IMR-90 (cell line): ENCODE results near the gene SLC17A5. TPM values are rescaled to one million over a fixed set of nuclear protein-coding genes. Genes with fewer than 3 reads are reported as not detected.

Experiments
- ATAC-seq: fragments of 200-7000 bp; cut with Tn5 transposase; 2 replicates; pipeline ENCODE4 v1.9.1; 2020; ENCODE audit warnings: low read depth, mild to moderate bottlenecking, moderate library complexity
- BruUV-seq: library from RNA; stranded (reverse); fragments of 400-500 nt; replicated peaks from 2 replicates; lab custom pipeline; 2021; lab: Mats Ljungman, UMichigan
- CTCF ChIA-PET: fragments of 300-600 bp; formaldehyde crosslinking; extraction: SDS; loops from one replicate; lab custom pipeline; 2021; ENCODE audit warnings: antibody characterized with exemption; lab: Yijun Ruan, JAX
- POLR2A ChIA-PET: fragments of 300-600 bp; sonication (Branson Sonifier 250); formaldehyde crosslinking; loops from one replicate; lab custom pipeline; 2022; ENCODE audit warnings: antibody characterized with exemption; ENCODE audit not compliant: unreplicated experiment; lab: Charles Lee
- DNase-seq: peaks from one replicate; pipeline ENCODE4 v3.0.0; 2013
- H2AFZ ChIP-seq: replicated peaks from 2 replicates; pipeline ENCODE3; 2013; ENCODE audit warnings: low read length, mild to moderate bottlenecking; ENCODE audit not compliant: poor library complexity
- H2AK5ac ChIP-seq: 2 replicates; pipeline ENCODE4 v1.6.1; 2013; ENCODE audit warnings: low read depth, low read length, inconsistent platforms
- H2AK9ac ChIP-seq: replicated peaks from 2 replicates; pipeline ENCODE3; 2013; ENCODE audit warnings: mild to moderate bottlenecking, low read depth, low read length, moderate library complexity; ENCODE audit not compliant: poor library complexity
- H2BK120ac ChIP-seq: 2 replicates; pipeline ENCODE4 v1.6.1; 2013; ENCODE audit warnings: low read depth, low read length, inconsistent platforms
- H2BK15ac ChIP-seq: 3 replicates; pipeline ENCODE4 v1.6.1; 2013; ENCODE audit warnings: low read depth, low read length, inconsistent platforms
- H2BK20ac ChIP-seq: 2 replicates; pipeline ENCODE4 v1.6.1; 2013; ENCODE audit warnings: low read depth, mild to moderate bottlenecking, inconsistent platforms, low read length, moderate library complexity
- H2BK5ac ChIP-seq: 2 replicates; pipeline ENCODE4 v1.6.1; 2013; ENCODE audit warnings: mild to moderate bottlenecking, low read depth, low read length, inconsistent platforms; ENCODE audit not compliant: poor library complexity, severe bottlenecking
- H3K14ac ChIP-seq: replicated peaks from 2 replicates; pipeline ENCODE4 v1.6.1; 2013; ENCODE audit warnings: low read depth, low read length, inconsistent platforms
- H3K18ac ChIP-seq: 2 replicates; pipeline ENCODE4 v1.6.1; 2013; ENCODE audit warnings: low read depth, low read length, control low read depth
- H3K23ac ChIP-seq: 2 replicates; pipeline ENCODE4 v1.6.1; 2013; ENCODE audit warnings: low read depth, low read length, inconsistent platforms
- H3K27ac ChIP-seq: 2 replicates; pipeline ENCODE4 v1.5.1; 2013; ENCODE audit warnings: mild to moderate bottlenecking, control low read depth, low read length; ENCODE audit not compliant: insufficient read depth
- H3K27me3 ChIP-seq: 2 replicates; pipeline ENCODE4 v1.6.1; 2013; ENCODE audit warnings: low read length; ENCODE audit not compliant: control insufficient read depth, insufficient read depth
- H3K36me3 ChIP-seq: 2 replicates; pipeline ENCODE4 v1.6.1; 2013; ENCODE audit warnings: low read length, mixed read lengths; ENCODE audit not compliant: control insufficient read depth, insufficient read depth
- H3K4ac ChIP-seq: 2 replicates; pipeline ENCODE4 v1.6.1; 2013; ENCODE audit warnings: low read depth, low read length, inconsistent platforms
- H3K4me1 ChIP-seq: 2 replicates; pipeline ENCODE4 v1.6.1; 2013; ENCODE audit warnings: low read length, mixed read lengths; ENCODE audit not compliant: control insufficient read depth, insufficient read depth
- H3K4me2 ChIP-seq: 2 replicates; pipeline ENCODE4 v1.6.1; 2013; ENCODE audit warnings: low read depth, mild to moderate bottlenecking, control low read depth, low read length, moderate library complexity
- H3K4me3 ChIP-seq: 2 replicates; pipeline ENCODE4 v1.5.1; 2013; ENCODE audit warnings: low read depth, mild to moderate bottlenecking, control low read depth, low read length, moderate library complexity; ENCODE audit not compliant: insufficient read depth
- H3K56ac ChIP-seq: 2 replicates; pipeline ENCODE4 v1.6.1; 2013; ENCODE audit warnings: low read length, inconsistent platforms; ENCODE audit not compliant: insufficient read depth; ENCODE audit errors: extremely low read depth
- H3K79me1 ChIP-seq, 2 experiments: 2 replicates each; pipeline ENCODE4 v1.6.1; 2013; ENCODE audit warnings: low read length in 2 of 2, inconsistent platforms in 1 of 2, low read depth in 1 of 2
- H3K9ac ChIP-seq: 2 replicates; pipeline ENCODE4 v1.6.1; 2013; ENCODE audit warnings: low read depth, low read length, control low read depth
- H3K9me1 ChIP-seq: 2 replicates; pipeline ENCODE4 v1.6.1; 2013; ENCODE audit warnings: low read length, inconsistent platforms; ENCODE audit not compliant: insufficient read depth
- H3K9me3 ChIP-seq: 2 replicates; pipeline ENCODE4 v1.6.1; 2013; ENCODE audit warnings: low read length; ENCODE audit not compliant: control insufficient read depth, insufficient read depth
- H4K20me1 ChIP-seq: 2 replicates; pipeline ENCODE4 v1.6.1; 2013; ENCODE audit warnings: low read length, inconsistent platforms; ENCODE audit not compliant: insufficient read depth
- H4K5ac ChIP-seq: 2 replicates; pipeline ENCODE4 v1.6.1; 2013; ENCODE audit warnings: mild to moderate bottlenecking, low read depth, low read length, control low read depth
- H4K8ac ChIP-seq, 2 experiments: 2 replicates each; pipeline ENCODE4 v1.6.1; 2013; ENCODE audit warnings: low read depth in 2 of 2, low read length in 2 of 2, control low read depth in 1 of 2, inconsistent platforms in 1 of 2
- H4K91ac ChIP-seq: 2 replicates; pipeline ENCODE4 v1.6.1; 2013; ENCODE audit warnings: low read depth, low read length, inconsistent platforms; ENCODE audit not compliant: insufficient read depth
- BHLHE40 ChIP-seq: fragments of 150-350 bp; IDR thresholded peaks from 2 replicates; pipeline ENCODE4 v1.6.1; 2016; ENCODE audit warnings: mild to moderate bottlenecking, low read depth, low read length
- CEBPB ChIP-seq: IDR thresholded peaks from 2 replicates; pipeline ENCODE4 v1.6.1; 2012; ENCODE audit warnings: low read depth, low read length, improper control_type of control experiment
- CHD1 ChIP-seq: IDR thresholded peaks from 2 replicates; pipeline ENCODE4 v1.6.1; 2012; ENCODE audit warnings: low read depth, low read length, improper control_type of control experiment
- FOS ChIP-seq: fragments of 150-350 bp; IDR thresholded peaks from 2 replicates; pipeline ENCODE4 v1.6.1; 2016; ENCODE audit warnings: low read depth, low read length
- MAFK ChIP-seq: IDR thresholded peaks from 2 replicates; pipeline ENCODE4 v1.6.1; 2012; ENCODE audit warnings: low read depth, low read length, improper control_type of control experiment
- MAZ ChIP-seq: IDR thresholded peaks from 2 replicates; pipeline ENCODE4 v1.6.1; 2012; ENCODE audit warnings: low read depth, mild to moderate bottlenecking, low read length, improper control_type of control experiment, moderate library complexity, borderline replicate concordance
- MXI1 ChIP-seq: IDR thresholded peaks from 2 replicates; pipeline ENCODE4 v1.6.1; 2012; ENCODE audit warnings: low read depth, mild to moderate bottlenecking, low read length, moderate library complexity, borderline replicate concordance
- NFE2L2 ChIP-seq: fragments of 150-350 bp; IDR thresholded peaks from 2 replicates; pipeline ENCODE4 v1.6.1; 2016; ENCODE audit warnings: low read depth, mild to moderate bottlenecking, low read length
- POLR2A ChIP-seq: IDR thresholded peaks from 2 replicates; pipeline ENCODE4 v1.6.1; 2012; ENCODE audit warnings: mild to moderate bottlenecking, low read depth, low read length
- RAD21 ChIP-seq: IDR thresholded peaks from 2 replicates; pipeline ENCODE4 v1.6.1; 2012; ENCODE audit warnings: low read length, improper control_type of control experiment
- RCOR1 ChIP-seq: IDR thresholded peaks from 2 replicates; pipeline ENCODE4 v1.6.1; 2012; ENCODE audit warnings: mild to moderate bottlenecking, low read length, improper control_type of control experiment; ENCODE audit not compliant: insufficient replicate concordance
- RFX5 ChIP-seq: IDR thresholded peaks from 2 replicates; pipeline ENCODE4 v1.8.0; 2012; ENCODE audit warnings: low read depth, mild to moderate bottlenecking, low read length, moderate library complexity
- SMC3 ChIP-seq: fragments of 150-350 bp; IDR thresholded peaks from 2 replicates; pipeline ENCODE4 v1.6.1; 2016; ENCODE audit warnings: low read depth, mild to moderate bottlenecking, antibody characterized with exemption, low read length, moderate library complexity
- WGBS, 2 experiments: methylation state at CpG; one replicate each; pipeline versions ENCODE4 v1.1.5 to v1.1.7; 2013; ENCODE audit warnings: missing lambda C conversion rate in 2 of 2; ENCODE audit not compliant: insufficient read length in 1 of 2; ENCODE audit errors: extremely low coverage in 2 of 2; 5-methylcytosine and 5-hydroxymethylcytosine counted together
- dilution Hi-C: fragments of 300-500 bp; cut with HindIII; formaldehyde crosslinking; loops from one replicate; pipeline ENCODE4 v1.14.3; 2018; ENCODE audit warnings: low sequenced_read_pairs; ENCODE audit not compliant: unreplicated experiment
- in situ Hi-C: fragments of 300-500 bp; cut with MboI; formaldehyde crosslinking; loops from 3 replicates; pipeline ENCODE4 v1.14.3; 2019; ENCODE audit warnings: low sequenced_read_pairs, inconsistent platforms, mixed read lengths
- intact Hi-C: fragments of 100-400 bp; cut with micrococcal nuclease; formaldehyde crosslinking; loops from 2 replicates; pipeline ENCODE4 v1.10.0; 2022
- polyA plus RNA-seq, 3 experiments: library from polyadenylated mRNA; depleted of rRNA; stranded (reverse); fragments of >200 nt; gene quantifications; 2 replicates each; pipeline ENCODE4 v1.2.3, GENCODE V29; 2012; ENCODE audit warnings: low replicate concordance in 1 of 3
- total RNA-seq: library from RNA; depleted of rRNA; stranded (reverse); fragments of >200 nt; gene quantifications from 2 replicates; pipeline ENCODE4 v1.2.3, GENCODE V29; 2012
- TF ChIP-seq, protein P1 (sequence below): fragments of 150-350 bp; IDR thresholded peaks from 2 replicates; pipeline ENCODE4 v1.6.1; 2016; ENCODE audit warnings: low read depth, mild to moderate bottlenecking, low read length, moderate library complexity, borderline replicate concordance
- TF ChIP-seq, protein P2 (sequence below): conservative IDR thresholded peaks from 2 replicates; pipeline ENCODE4 v1.5.1; 2012; ENCODE audit warnings: mild to moderate bottlenecking, low read depth, low read length, improper control_type of control experiment
- TF ChIP-seq, protein P3 (sequence below): fragments of 150-350 bp; IDR thresholded peaks from 2 replicates; pipeline ENCODE4 v1.6.1; 2017; ENCODE audit warnings: mild to moderate bottlenecking, antibody characterized with exemption, low read length, low read depth

The SLC17A5 gene
- total and polyA plus RNA-seq, 2 of the 4 experiments (the other 2 are of a cell fraction): 20.8 to 27.2 TPM

DNA sequence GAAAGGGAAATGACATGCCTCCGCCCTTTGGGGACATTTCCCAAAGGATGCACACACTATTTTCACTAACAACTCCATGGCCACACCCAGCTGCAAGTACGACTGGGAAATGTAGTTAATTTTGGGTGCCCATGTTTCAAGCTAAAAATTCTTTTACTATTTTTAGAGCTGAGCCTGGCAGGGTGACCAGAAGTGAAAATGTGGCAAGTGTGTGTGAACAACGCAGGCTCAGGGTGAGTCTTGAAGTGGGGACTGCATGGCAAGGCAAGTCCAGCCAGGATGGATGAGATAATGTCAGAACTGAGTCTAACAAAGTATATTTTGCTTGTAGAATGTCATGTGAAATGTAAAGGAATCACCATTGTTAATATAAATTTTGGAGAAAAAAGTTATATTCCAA lies 25.2 kb upstream of the SLC17A5 start:
- in situ Hi-C loops: loop anchor here (5.0 to 10.0 kb wide), 2 partner anchors 53 to 1536 kb away; no protein-coding TSS in a partner anchor
- no peak overlapping the region for H3K4me2 ChIP-seq

More for the DNA sequence above, 25.2 kb upstream of the SLC17A5 start:
- H2AFZ ChIP-seq: no peak overlapping the region
- H3K14ac ChIP-seq: no peak overlapping the region
- no peak overlapping the region for H3K9ac ChIP-seq
- no peak for TF ChIP-seq RAD21
- TF ChIP-seq, protein P1, sequence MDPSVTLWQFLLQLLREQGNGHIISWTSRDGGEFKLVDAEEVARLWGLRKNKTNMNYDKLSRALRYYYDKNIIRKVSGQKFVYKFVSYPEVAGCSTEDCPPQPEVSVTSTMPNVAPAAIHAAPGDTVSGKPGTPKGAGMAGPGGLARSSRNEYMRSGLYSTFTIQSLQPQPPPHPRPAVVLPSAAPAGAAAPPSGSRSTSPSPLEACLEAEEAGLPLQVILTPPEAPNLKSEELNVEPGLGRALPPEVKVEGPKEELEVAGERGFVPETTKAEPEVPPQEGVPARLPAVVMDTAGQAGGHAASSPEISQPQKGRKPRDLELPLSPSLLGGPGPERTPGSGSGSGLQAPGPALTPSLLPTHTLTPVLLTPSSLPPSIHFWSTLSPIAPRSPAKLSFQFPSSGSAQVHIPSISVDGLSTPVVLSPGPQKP: no peak
- TF ChIP-seq POLR2A: no peak
- no peak for TF ChIP-seq BHLHE40
- TF ChIP-seq NFE2L2: no peak
- no peak for TF ChIP-seq MXI1
- no peak for TF ChIP-seq CEBPB
- no peak for TF ChIP-seq RFX5
- no peak for TF ChIP-seq CHD1
- TF ChIP-seq MAFK: no peak
- no peak for TF ChIP-seq RCOR1
- no peak for TF ChIP-seq MAZ
- TF ChIP-seq, protein P2, sequence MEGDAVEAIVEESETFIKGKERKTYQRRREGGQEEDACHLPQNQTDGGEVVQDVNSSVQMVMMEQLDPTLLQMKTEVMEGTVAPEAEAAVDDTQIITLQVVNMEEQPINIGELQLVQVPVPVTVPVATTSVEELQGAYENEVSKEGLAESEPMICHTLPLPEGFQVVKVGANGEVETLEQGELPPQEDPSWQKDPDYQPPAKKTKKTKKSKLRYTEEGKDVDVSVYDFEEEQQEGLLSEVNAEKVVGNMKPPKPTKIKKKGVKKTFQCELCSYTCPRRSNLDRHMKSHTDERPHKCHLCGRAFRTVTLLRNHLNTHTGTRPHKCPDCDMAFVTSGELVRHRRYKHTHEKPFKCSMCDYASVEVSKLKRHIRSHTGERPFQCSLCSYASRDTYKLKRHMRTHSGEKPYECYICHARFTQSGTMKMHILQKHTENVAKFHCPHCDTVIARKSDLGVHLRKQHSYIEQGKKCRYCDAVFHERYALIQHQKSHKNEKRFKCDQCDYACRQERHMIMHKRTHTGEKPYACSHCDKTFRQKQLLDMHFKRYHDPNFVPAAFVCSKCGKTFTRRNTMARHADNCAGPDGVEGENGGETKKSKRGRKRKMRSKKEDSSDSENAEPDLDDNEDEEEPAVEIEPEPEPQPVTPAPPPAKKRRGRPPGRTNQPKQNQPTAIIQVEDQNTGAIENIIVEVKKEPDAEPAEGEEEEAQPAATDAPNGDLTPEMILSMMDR: no peak
- no peak for TF ChIP-seq FOS
- TF ChIP-seq SMC3: no peak
- TF ChIP-seq, protein P3, sequence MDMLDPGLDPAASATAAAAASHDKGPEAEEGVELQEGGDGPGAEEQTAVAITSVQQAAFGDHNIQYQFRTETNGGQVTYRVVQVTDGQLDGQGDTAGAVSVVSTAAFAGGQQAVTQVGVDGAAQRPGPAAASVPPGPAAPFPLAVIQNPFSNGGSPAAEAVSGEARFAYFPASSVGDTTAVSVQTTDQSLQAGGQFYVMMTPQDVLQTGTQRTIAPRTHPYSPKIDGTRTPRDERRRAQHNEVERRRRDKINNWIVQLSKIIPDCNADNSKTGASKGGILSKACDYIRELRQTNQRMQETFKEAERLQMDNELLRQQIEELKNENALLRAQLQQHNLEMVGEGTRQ: no peak
- H3K27ac ChIP-seq: no peak overlapping the region
- no peak overlapping the region for H3K4ac ChIP-seq
- no peak overlapping the region for H4K91ac ChIP-seq
- H2BK5ac ChIP-seq: no peak overlapping the region
- DNase-seq: no peak
- 0 out of 2 replicates have a peak, but pooled peaks cover 3% of the 10 kb centered on the region for H3K9me1 ChIP-seq
- H4K20me1 ChIP-seq: no peaks in the 10 kb centered on the region
- H2BK120ac ChIP-seq: no peak overlapping the region
- no peaks in the 10 kb centered on the region for H3K36me3 ChIP-seq
- H2AK5ac ChIP-seq: no peak overlapping the region
- CTCF ChIA-PET: no interaction called here
- no peaks in the 10 kb centered on the region for H3K9me3 ChIP-seq
- H3K79me1 ChIP-seq: no peaks in the 10 kb centered on the region
- no peak overlapping the region for H3K56ac ChIP-seq
- POLR2A ChIA-PET: interaction anchor here (0.5 kb wide), 1 partner anchor 26 kb away, joined by 3 read pairs; no protein-coding TSS in a partner anchor
- no CpG with 5 or more reads among the region's 3 CpGs for WGBS, 2 experiments
- dilution Hi-C loops (no loop called here), intact Hi-C loops (no loop called here)
- no peak overlapping the region for H4K8ac ChIP-seq
- no TSS peak for BruUV-seq
- H3K27me3 ChIP-seq: no peaks in the 10 kb centered on the region
- H2BK20ac ChIP-seq: peak overlapping the region; percentile 34; the same call in 1 of the 2 replicates
- no peak overlapping the region for H3K23ac ChIP-seq
- H4K5ac ChIP-seq: no peak overlapping the region
- H3K4me1 ChIP-seq: no peaks in the 10 kb centered on the region
- no peak overlapping the region for H2BK15ac ChIP-seq
- no peak overlapping the region for H3K4me3 ChIP-seq
- H3K18ac ChIP-seq: no peak overlapping the region
- ATAC-seq: no peak
- H2AK9ac ChIP-seq: peak overlapping the region; percentile 15
